ENCODE data around the gene NTF4. TPM values are rescaled to one million over a fixed set of nuclear protein-coding genes. Genes with fewer than 3 reads are reported as not detected.

NTF4 gene
- total and polyA plus RNA-seq, 2 of the 8 experiments (the other 6 are each of a cell fraction or from before 2014, with no cell fraction given) = 3.1 to 6.5 TPM

DNA sequence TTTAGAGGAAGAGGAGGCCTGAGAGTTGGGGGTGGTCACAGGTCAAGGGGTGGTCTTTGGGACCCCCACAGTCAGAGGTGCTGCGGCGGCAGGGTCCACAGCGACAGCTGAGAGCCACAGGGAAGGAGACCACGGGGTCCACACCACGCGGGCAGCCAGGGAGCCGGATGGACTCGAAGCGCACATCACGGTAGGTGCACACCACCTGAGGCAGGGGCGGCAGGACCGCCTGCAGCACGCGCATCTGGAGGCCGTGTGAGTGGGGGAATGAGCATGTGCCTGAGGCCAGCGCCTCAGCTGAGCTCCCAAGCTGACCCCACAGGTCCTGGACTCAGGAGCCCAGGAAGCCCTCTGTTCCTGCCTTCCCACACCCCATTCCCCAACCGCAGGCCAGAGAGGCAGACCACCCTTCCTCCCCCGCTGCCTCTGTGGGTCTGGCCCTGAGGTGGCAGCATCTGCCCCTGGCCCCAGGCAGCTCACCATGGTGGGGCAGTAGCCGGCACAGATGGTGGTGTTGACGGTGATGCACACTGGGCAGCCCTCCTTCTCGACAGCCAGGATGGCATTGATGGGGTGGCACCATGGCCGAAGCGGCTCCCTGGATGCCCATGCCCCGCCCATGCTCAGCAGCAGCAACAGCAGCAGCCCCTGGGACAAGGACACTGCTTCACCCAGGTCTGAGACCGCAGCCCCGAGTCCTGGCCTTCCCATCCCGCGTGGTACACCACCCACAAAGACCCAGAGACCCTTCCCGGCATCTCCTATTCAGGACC lies 48.4 kb downstream of the NTF4 start (continued):
- TF ChIP-seq, protein P1, sequence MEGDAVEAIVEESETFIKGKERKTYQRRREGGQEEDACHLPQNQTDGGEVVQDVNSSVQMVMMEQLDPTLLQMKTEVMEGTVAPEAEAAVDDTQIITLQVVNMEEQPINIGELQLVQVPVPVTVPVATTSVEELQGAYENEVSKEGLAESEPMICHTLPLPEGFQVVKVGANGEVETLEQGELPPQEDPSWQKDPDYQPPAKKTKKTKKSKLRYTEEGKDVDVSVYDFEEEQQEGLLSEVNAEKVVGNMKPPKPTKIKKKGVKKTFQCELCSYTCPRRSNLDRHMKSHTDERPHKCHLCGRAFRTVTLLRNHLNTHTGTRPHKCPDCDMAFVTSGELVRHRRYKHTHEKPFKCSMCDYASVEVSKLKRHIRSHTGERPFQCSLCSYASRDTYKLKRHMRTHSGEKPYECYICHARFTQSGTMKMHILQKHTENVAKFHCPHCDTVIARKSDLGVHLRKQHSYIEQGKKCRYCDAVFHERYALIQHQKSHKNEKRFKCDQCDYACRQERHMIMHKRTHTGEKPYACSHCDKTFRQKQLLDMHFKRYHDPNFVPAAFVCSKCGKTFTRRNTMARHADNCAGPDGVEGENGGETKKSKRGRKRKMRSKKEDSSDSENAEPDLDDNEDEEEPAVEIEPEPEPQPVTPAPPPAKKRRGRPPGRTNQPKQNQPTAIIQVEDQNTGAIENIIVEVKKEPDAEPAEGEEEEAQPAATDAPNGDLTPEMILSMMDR (IDR thresholded peaks at IDR 0.05; ENCODE audit: control extremely low read depth in 1 of 3, insufficient read depth in 1 of 3, low read depth in 1 of 3, low read length in 3 of 3) = no peak
- TF ChIP-seq KDM1A (IDR thresholded peaks at IDR 0.05; ENCODE audit: borderline replicate concordance, low read length) (no peak), GTF2F1 (IDR thresholded peaks at IDR 0.05; ENCODE audit: borderline replicate concordance, low read depth, low read length) (no peak), NANOG (IDR thresholded peaks at IDR 0.05; ENCODE audit: insufficient read depth, low read depth, low read length, poor library complexity, severe bottlenecking) (no peak), CBX8 (IDR thresholded peaks at IDR 0.05; ENCODE audit: borderline replicate concordance, low read depth, low read length) (no peak), POLR2A (IDR thresholded peaks at IDR 0.05; ENCODE audit: control extremely low read depth in 1 of 2, low read depth in 2 of 2, low read length in 2 of 2) (no peak)

Data from H1 (cell line).